ENCODE results near the gene ACP4. TPM values are rescaled to one million over a fixed set of nuclear protein-coding genes. Genes with fewer than 3 reads are reported as not detected.

Gene ACP4
- total and polyA plus RNA-seq, 4 donors: not detected

DNA sequence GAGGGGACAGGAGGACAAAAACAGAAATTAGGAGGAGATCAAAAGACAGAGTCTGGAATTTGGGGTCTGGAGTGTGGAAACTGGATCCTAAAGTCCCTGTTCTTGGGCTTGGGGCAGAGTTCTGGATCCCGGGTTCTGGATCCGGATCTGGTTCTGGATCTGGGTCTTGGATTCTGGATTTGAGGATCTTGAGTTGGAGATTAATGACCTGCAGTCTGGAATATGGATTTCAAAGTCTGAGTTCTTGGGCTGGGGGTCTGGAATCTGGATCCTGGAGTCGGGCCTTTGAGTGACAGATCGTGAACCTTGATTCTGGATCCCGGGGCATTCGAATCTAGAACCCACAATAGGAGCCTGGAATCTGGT lies 43.6 kb downstream of the ACP4 start:
- DNase-seq (no peak), ATAC-seq (ENCODE audit: insufficient read depth, low FRiP score) (no peak)
- H3K27ac ChIP-seq (ENCODE audit: low read depth in 1 of 2, low read length in 1 of 2): no peak overlapping the region
- 93 to 96% methylated on average over 6 of the region's 6 CpGs for WGBS, 2 donors
- peaks cover 4 to 11% (median 5%) of the 10 kb centered on the region in 3 donors for H3K27me3 ChIP-seq (ENCODE audit: control insufficient read depth in 3 of 3, insufficient read depth in 3 of 3, low read length in 2 of 3)
- peaks cover 0 to 5% (median 0%) of the 10 kb centered on the region in 4 donors for H3K9me3 ChIP-seq (ENCODE audit: control insufficient read depth in 4 of 4, insufficient read depth in 3 of 4, low read length in 3 of 4)
- H3K9ac ChIP-seq (ENCODE audit: insufficient read depth in 1 of 2, low read length in 2 of 2): no peak overlapping the region
- no peaks in the 10 kb centered on the region for H3K36me3 ChIP-seq (ENCODE audit: control insufficient read depth in 4 of 4, insufficient read depth in 4 of 4, low read length in 4 of 4)
- H3K4me3 ChIP-seq: no peak overlapping the region
- peaks cover 0 to 7% (median 3%) of the 10 kb centered on the region in 5 donors for H3K4me1 ChIP-seq (ENCODE audit: control insufficient read depth in 5 of 5, insufficient read depth in 5 of 5, low read length in 5 of 5)
- TF ChIP-seq, protein P1, sequence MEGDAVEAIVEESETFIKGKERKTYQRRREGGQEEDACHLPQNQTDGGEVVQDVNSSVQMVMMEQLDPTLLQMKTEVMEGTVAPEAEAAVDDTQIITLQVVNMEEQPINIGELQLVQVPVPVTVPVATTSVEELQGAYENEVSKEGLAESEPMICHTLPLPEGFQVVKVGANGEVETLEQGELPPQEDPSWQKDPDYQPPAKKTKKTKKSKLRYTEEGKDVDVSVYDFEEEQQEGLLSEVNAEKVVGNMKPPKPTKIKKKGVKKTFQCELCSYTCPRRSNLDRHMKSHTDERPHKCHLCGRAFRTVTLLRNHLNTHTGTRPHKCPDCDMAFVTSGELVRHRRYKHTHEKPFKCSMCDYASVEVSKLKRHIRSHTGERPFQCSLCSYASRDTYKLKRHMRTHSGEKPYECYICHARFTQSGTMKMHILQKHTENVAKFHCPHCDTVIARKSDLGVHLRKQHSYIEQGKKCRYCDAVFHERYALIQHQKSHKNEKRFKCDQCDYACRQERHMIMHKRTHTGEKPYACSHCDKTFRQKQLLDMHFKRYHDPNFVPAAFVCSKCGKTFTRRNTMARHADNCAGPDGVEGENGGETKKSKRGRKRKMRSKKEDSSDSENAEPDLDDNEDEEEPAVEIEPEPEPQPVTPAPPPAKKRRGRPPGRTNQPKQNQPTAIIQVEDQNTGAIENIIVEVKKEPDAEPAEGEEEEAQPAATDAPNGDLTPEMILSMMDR (IDR thresholded peaks at IDR 0.05; ENCODE audit: control extremely low read depth, extremely low read depth): no peak

DNA sequence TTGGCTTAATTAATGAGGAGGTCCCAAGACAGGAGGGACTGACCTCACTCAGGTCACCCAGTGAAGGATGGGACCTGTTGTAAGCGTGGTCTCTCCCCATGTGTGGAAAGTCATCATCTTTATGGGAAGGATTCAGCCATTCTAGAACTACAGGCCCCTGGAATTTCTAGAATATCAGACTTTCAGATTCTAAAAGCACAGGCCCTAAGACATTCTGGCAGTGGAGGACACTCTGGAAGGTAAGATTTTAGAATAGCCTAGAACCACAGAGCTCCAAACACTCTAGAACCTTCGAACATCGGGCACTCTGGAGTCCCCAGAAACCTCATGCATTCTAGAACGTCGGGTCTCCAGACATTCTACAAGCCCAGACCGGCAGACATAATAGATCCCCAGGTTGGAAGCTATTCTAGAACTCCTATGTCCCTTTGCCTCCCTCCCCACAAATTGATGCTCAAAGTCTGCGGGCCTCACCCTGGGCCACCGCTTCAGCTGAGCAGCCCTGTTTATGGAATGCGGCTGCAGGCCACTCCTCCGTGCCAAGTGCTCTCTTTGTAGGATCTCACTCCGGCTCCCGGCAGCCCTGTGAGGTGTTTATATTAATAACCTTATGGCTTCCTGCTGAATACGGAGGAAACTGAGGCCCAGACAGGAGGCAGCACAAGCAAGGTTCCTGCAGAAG lies 45.0 kb downstream of the ACP4 start:
- Histone ChIP-seq H3K4me3 (peak overlapping the region; percentile 39), H3K27me3 (ENCODE audit: control insufficient read depth in 3 of 3, insufficient read depth in 3 of 3, low read length in 2 of 3) (peaks cover 4 to 8% (median 5%) of the 10 kb centered on the region in 3 donors), H3K9ac (ENCODE audit: insufficient read depth in 1 of 2, low read length in 2 of 2) (no peak overlapping the region), H3K27ac (ENCODE audit: low read depth in 1 of 2, low read length in 1 of 2) (no peak overlapping the region), H3K36me3 (ENCODE audit: control insufficient read depth in 4 of 4, insufficient read depth in 4 of 4, low read length in 4 of 4) (no peaks in the 10 kb centered on the region), H3K9me3 (ENCODE audit: control insufficient read depth in 4 of 4, insufficient read depth in 3 of 4, low read length in 3 of 4) (peaks cover 0 to 5% (median 0%) of the 10 kb centered on the region in 4 donors), H3K4me1 (ENCODE audit: control insufficient read depth in 5 of 5, insufficient read depth in 5 of 5, low read length in 5 of 5) (peaks cover 0 to 7% (median 3%) of the 10 kb centered on the region in 5 donors)
- no peak for ATAC-seq (ENCODE audit: insufficient read depth, low FRiP score)
- 30 to 35% methylated on average over 13 of the region's 13 CpGs for WGBS, 2 donors
- TF ChIP-seq, protein P1 (IDR thresholded peaks at IDR 0.05; ENCODE audit: control extremely low read depth, extremely low read depth): no peak
- peak; percentile 22 to 32 (median 24) for DNase-seq

GRCh38 chr19:50835785-50836542 lies 45.7 kb downstream of the ACP4 start:
- ATAC-seq (ENCODE audit: insufficient read depth, low FRiP score) (peak; percentile 80), DNase-seq (peak; percentile 53 to 72 (median 63))
- 3% methylated on average over 53 to 67 of the region's 67 CpGs for WGBS, 2 donors
- TF ChIP-seq, protein P1 (IDR thresholded peaks at IDR 0.05; ENCODE audit: control extremely low read depth, extremely low read depth): no peak
- Histone ChIP-seq H3K9me3 (ENCODE audit: control insufficient read depth in 4 of 4, insufficient read depth in 3 of 4, low read length in 3 of 4) (peaks cover 0 to 4% (median 0%) of the 10 kb centered on the region in 4 donors), H3K27me3 (ENCODE audit: control insufficient read depth in 3 of 3, insufficient read depth in 3 of 3, low read length in 2 of 3) (peaks cover 4 to 8% (median 5%) of the 10 kb centered on the region in 3 donors), H3K9ac (ENCODE audit: insufficient read depth in 1 of 2, low read length in 2 of 2) (no peak overlapping the region), H3K36me3 (ENCODE audit: control insufficient read depth in 4 of 4, insufficient read depth in 4 of 4, low read length in 4 of 4) (no peaks in the 10 kb centered on the region), H3K27ac (ENCODE audit: low read depth in 1 of 2, low read length in 1 of 2) (no peak overlapping the region), H3K4me1 (ENCODE audit: control insufficient read depth in 5 of 5, insufficient read depth in 5 of 5, low read length in 5 of 5) (peaks cover 0 to 7% (median 3%) of the 10 kb centered on the region in 5 donors), H3K4me3 (peak overlapping the region; percentile 39)

All from lung (tissue), 12 donors.